HG03175 (cell line): Measurements from ENCODE around the gene FOS.

ENCODE experiments used
- ATAC-seq: cut with Tn5 transposase; IDR thresholded peaks from one replicate; pipeline ENCODE4 v1.9.1; 2021; ENCODE audit warnings: mild to moderate bottlenecking, moderate library complexity; ENCODE audit not compliant: unreplicated experiment

The FOS gene

DNA sequence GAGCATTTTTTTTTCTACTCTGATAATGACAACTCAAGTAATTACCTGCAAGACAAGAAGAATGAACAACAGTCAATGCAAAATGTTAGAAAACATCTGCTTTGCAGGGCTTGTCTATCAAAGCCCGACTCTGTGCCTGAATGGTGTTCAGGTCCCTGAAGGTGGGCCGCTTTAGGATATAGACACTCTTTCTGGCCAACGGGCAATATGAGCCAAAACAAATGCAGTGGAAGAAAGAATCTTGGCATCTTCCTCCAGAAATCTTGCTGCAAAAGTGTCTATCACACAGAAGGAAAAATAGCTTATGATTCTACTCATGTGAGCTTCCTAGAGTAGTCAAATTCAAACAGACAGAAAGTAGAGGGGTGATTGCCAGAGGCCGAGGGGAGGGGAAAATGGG, 32.7 kb downstream of the FOS start:
- ATAC-seq, result no peak

DNA sequence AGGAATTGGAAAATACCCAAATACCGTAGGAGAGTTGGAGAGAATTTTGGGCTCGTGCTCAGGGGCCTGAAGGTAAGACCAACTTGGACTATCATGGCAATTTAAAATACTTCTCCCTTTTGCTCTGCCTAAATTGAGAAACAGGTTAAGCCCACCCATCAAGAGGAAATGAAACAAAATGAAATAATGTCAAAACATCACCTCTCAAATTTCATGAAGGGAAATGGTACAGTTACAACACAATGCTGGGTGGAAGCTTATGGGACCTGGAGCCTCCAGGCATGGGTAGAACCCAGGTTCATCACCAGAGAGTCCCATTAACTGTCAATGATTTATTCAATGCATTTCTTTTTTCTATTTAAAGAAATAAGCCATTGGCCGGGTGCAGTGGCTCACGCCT, 33.7 kb downstream of the FOS start:
- ATAC-seq, result no peak

DNA sequence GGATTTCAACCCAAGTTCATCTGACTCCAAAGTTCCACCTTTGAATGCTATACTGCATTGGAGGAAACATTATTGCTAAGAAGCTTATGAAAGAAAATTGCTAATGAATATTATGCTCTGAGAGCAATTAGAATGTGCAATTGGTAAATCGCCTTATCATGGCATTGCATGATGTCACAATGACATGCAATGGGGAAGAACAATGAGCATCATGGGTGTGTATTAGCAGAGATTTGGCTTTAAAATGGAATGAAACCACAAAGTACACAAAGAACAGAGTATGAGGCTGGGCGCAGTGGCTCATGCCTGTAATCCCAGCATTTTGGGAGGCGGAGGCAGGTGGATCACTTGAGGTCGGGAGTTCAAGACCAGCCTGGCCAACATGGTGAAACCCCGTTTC, 34.7 kb downstream of the FOS start:
- ATAC-seq, result no peak

DNA sequence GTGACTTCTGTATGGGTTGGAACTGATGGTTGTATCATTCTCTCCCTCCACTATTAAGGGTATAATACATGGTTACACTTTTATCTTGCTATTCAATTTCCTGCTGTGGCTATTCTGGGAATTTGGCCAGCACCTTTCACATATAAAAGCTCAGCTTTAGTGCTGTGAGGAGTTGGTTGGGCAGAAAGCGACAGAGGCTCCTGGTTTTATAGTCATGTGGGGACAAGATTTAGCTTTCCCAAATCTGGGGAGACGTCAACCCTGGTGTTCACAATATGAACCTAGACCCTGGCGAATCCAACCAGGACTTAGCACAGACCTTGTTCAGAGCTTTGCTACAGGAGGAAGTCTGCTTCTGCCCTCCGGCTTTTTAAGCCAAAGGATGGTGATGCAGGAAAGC, 36.5 kb downstream of the FOS start:
- no peak for ATAC-seq

DNA sequence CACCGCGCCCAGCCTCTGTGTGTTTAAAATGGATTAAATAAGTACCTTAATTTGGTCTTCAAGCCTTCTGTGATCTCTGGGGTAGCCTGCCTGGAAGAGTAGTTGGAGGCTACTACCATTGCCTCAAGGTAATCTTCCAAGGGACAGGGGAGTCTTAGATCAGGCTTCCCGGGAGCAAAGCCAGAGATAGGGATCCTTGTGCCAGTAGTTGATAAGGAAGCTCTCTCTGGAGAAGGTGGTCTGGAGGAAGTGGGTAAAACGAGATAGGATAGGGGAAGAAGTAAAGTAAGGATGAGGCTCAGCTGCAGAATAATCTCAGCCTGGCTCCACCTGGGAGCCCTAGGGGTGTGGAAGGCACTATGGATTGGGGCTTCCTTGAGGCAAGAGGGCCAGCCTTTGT, 38.5 kb downstream of the FOS start:
- ATAC-seq, result no peak

DNA sequence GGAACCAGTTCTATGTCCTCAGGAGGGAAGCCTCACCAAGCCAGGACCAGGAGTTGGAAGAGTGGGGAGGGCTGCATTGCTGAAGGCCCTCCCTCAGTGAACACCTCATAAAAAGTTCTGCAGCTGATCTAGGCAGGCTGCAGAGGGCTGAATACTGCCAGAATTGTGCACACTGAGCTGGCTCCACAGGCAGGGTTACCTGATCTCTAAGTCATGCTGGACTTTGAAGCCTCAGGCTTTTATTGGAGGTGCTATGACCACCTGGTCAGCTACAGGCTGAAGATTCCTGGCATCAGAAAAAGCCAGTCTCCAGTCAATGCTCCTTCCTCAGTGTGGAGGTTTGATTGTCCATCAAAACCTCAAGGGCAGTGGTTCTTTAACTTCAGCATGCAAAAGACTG, 39.7 kb downstream of the FOS start:
- no peak for ATAC-seq

DNA sequence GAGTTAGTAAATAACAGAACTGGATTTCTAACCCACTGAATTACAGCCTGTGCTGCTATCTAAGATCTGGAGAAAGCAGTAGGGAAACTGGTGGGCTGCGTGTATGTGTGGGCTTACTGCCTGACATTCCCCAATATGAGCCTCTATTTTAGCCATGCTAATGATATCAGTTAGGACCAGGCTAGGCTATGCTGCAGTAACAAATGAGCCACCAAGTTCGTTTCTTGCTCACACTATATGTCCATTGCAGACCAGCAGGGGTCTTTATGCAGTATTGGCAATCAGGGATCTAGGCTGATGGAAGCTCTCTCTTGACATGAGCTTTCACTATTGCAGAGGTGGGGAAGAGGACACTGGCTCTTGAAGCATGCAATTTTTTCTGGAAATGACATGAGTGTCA, 40.4 kb downstream of the FOS start:
- no peak for ATAC-seq

DNA sequence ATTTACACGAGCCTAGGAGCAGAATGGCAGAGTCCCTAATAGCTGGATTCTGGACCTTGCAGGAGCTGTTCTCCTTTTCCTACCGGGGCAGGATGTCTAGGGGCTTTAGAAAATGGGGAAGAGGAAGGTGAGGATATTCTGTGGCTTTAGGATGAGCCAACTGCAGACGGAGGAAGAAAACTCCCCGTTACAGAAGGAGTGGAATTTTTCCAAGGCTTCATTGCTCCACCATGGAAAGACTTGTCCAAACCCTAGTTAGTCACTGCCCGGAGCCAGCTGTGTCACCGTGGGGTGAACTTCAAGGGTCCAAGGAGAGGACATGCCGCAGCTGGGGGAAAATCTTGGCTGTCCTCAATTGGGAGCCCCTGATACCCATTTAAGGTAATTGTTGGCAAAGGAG, 41.6 kb downstream of the FOS start:
- ATAC-seq, result no peak

DNA sequence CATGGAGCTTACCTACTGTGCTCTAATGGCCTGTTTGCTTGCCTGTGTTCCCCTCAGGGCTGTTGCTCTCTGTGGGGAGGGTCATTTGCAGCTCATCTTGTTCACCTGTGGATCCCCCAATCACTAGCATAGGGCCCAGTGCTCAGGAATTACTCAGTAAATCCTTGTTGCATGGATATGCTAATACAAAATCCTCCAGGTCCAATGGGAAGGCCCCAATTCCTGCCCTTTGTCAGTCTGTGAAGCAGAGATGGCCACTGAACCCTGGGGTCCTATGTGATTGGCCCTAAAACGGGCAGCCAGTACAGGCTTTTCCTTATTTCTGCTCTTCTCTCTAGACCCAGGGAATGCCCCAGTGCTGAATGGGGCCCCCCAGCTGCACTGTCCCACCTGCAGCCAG, 44.1 kb downstream of the FOS start:
- ATAC-seq, result no peak

DNA sequence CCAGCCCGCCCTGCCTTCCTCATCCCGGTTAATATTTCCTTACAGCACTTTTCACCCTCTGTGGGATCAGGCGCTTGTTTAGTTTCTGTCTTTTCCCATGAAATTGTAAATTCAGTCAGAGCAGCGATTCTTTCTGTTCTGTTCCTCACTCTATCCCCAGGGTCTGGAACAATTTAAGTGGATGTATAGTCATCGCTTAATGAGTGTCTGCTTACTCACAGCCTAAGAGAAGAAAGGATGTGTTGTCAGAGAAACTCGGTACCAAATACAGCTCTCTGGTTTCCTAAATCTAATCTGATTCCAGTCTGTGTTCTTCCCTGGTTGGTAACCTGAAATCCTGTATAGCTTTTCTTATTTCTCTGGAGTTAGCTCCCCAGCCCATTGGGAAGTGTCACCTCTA, 44.9 kb downstream of the FOS start:
- no peak for ATAC-seq

DNA sequence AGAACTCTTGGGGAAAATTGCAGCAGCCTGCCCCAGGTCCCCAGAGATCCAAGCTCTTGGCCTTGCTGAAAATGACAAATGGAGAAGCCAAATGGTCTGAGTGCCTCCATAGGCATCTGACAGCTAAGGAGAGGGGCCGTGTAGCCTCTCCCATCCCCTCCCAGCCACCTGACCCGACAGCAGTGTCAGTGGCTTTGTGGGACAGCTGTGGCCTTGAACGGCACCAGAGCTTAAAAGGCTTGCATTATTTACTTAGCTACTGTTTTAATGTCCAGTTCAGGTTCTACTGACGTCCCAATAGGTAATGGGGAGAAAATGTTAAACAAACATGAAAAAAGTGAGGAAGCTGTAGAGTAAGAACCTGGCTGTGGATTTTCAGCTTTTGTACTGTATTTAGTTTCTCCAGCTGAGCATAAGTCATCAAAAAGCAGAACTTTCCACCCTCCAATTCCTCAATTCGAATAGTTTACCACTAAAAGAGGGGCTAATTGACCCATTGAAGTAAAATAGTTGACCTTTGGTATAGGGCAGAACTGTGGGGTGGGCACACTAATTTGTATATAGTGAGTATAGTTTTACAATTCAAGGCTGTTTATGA, 50.0 kb downstream of the FOS start:
- ATAC-seq, result no peak

DNA sequence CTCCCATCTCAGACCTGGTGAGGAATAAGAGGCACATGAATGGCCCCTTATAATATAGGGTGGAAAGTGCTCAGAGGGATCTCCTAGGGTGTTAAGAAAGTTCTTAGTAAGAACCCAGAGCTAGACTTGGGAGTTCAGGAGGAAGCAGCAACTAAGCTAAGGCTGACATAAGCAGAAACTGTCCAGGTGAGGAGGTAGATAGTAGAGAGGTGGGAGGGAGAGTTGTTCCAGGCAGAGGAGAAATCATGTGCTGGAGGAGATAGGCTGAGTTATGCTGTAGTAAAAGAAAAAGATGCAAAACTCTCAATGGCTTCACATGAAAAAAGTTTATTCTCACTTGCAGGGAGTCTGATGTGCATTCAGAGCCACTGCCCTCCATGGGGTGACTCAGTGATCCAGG, 50.7 kb downstream of the FOS start:
- ATAC-seq, result no peak

DNA sequence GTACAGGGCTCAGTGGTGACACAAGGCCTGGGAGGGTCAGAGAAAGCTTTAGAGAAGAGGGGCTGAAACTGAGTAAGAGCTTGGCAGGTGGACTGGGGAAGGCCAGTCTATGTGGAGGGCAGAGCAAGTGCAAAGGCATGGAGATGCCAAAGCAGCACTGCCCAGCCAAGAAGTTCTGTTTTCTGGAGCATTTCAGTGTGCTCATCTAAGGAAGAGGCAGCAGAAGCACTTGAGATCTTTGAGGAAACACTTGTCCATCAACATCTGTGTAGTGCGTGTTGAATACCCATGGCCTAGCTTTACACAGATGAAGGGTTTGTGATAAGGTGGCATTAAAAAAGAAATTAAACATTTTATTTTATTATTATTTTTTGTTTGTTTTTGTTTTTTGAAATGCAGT, 52.8 kb downstream of the FOS start:
- ATAC-seq, result no peak
